Breast epithelium (tissue), 4 donors: Measurements from ENCODE around the gene DDX6. TPM values are rescaled to one million over a fixed set of nuclear protein-coding genes. Genes with fewer than 3 reads are reported as not detected.
A peak's percentile ranks its signal among the peaks of the same experiment; 100 is the strongest.

Source experiments
- DNase-seq, 2 donors: peaks; one replicate each; pipeline ENCODE4 v3.0.0-alpha.2; 2019; ENCODE audit warnings: low spot score in 2 of 2
- H3K27ac ChIP-seq, 2 donors: fragments of 200-600 bp; sonication (generic) in 1 of 2; one replicate each; pipeline ENCODE4 v1.5.1; 2016 to 2019; ENCODE audit warnings: mild to moderate bottlenecking in 1 of 2
- H3K27me3 ChIP-seq, 2 donors: fragments of 200-600 bp; sonication (generic) in 1 of 2; one replicate each; pipeline versions ENCODE4 v1.5.1 to v1.6.0; 2017 to 2019; ENCODE audit warnings: control low read depth in 1 of 2, mild to moderate bottlenecking in 1 of 2
- H3K36me3 ChIP-seq: fragments of 200-600 bp; one replicate; pipeline ENCODE4 v1.5.1; 2019
- H3K4me1 ChIP-seq, 2 donors: fragments of 200-600 bp; sonication (generic); one replicate each; pipeline ENCODE4 v1.5.1; 2016 to 2019; ENCODE audit warnings: control low read depth in 1 of 2
- H3K4me3 ChIP-seq, 3 donors: fragments of 200-600 bp; sonication (generic); 1 replicate in 2 of 3; 2 replicates in 1 of 3; pipeline ENCODE4 v1.5.1; 2016 to 2019; ENCODE audit warnings: mild to moderate bottlenecking in 3 of 3, moderate library complexity in 2 of 3
- H3K9me3 ChIP-seq, 2 donors: fragments of 200-600 bp; sonication (generic) in 1 of 2; one replicate each; pipeline ENCODE4 v1.5.1; 2016 to 2019; ENCODE audit warnings: control low read depth in 1 of 2
- CTCF ChIP-seq, 3 donors: fragments of 450-650 bp; IDR thresholded peaks; one replicate each; pipeline ENCODE4 v1.5.1; 2016 to 2017; ENCODE audit warnings: antibody characterized with exemption in 3 of 3, mild to moderate bottlenecking in 3 of 3, moderate library complexity in 3 of 3
- POLR2A ChIP-seq: fragments of 450-650 bp; IDR thresholded peaks from one replicate; pipeline ENCODE4 v1.6.1; 2016; ENCODE audit warnings: antibody characterized with exemption, mild to moderate bottlenecking, moderate library complexity
- POLR2AphosphoS5 ChIP-seq, 3 donors: sonication (generic); formaldehyde crosslinking; IDR thresholded peaks; one replicate each; pipeline ENCODE4 v1.6.1; 2017; ENCODE audit warnings: antibody characterized with exemption in 3 of 3
- intact Hi-C: fragments of 100-400 bp; cut with DNase I; formaldehyde crosslinking; loops from one replicate; pipeline ENCODE4 v1.15.1; 2023; ENCODE audit warnings: low total_unique reads
- total RNA-seq, 3 donors: library from RNA; depleted of rRNA; stranded (reverse); fragments of >200 nt; gene quantifications; one replicate each; pipeline ENCODE4 v1.1.0, GENCODE V29; 2016

The DDX6 gene
- 100 to 1,000 TPM in 2 of 3 donors, 10 to 100 TPM in 1; 82.6 to 136 (median 125) TPM for total RNA-seq

DNA sequence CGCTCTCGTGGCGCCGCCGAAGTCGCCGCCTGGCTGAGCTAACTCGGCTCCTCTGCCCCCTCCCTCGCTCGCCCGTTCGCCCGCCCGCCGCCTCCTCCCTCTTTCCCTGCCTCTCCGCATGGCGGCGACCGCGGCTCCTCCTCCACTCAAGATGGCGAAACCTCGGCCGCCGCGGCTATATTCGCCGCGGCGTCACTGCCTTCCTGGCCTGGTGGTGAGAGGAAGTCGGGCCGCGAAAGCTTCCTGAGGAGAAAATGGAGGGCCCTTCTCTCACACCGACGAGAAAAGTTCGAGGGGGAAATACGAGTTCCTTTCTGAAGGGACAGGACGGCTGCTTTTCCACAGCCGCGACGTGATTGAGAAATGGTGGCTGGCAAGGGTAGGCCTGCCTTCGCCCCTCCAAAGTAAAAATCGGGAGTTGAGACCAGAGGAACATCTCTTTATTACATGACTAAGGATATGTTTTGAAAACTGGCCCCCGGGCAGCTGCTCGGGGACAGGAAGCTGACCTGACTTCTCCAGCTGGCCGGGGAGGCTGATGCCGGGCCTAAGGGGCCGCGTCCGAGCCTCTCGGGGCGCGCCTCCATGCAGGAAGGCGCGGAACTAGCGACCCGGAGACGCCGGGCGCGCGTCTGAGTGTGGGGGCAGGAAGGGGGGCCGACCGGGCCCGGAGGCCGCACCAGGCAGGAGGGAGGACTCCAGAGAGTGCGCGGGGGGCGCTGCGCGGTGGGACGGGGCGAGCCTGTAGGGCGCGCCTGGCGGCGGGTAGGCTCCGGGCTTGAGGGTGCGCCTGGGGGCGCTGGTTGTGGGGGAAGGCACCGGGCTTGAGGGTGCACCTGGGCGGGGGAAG lies at the start of gene DDX6:
Gene DDX6, minus strand, starts transcription at position 54 of the 850 bp plus-strand sequence. CDS start 4,913 bp downstream, outside the sequence.
- TF ChIP-seq POLR2AphosphoS5 (IDR thresholded peaks at IDR 0.05) = peak; percentile 67 to 92 (median 79)
- TF ChIP-seq CTCF (IDR thresholded peaks at IDR 0.05) = peak; percentile 28 to 46 (median 31)
- peak; percentile 97 for TF ChIP-seq POLR2A
- intact Hi-C loops = no loop called here
- H3K4me3 ChIP-seq = peak within 1 kb of the TSS; percentile 86 to 97 (median 87)

DNA sequence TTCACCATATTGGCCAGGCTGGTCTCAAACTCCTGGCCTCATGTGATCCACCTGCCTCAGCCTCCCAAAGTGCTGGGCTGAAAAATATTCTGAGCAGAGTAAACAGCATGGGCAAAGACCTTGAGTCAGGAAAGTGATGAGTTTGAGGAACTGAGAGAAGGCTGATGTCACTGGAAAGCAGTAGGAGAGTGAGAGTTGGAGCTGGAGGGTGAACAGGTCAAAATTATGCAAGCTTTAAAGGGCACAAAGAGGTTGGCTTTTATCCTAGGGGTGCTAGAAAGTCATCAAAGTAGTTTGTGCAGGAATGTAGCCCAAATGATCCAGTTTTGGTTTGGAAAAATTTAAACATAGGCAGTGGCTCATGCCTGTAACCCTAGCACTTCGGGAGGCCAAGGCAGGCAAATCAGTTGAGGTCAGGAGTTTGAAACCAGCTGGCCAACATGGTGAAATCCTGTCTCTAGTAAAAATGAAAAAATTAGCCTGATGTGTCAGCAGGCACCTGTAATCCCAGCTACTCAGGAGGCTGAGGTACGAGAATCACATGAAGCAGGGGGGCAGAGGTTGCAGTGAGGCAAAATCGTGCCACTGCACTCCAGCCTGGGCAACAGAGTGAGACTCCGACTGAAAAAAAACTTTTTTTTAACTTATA lies 48.1 kb upstream of the DDX6 start:
- intact Hi-C loops = no loop called here
- no peaks in the 10 kb centered on the region for H3K4me1 ChIP-seq
- H3K36me3 ChIP-seq = no peaks in the 10 kb centered on the region

More for the DNA sequence above, at the start of gene DDX6:
- Histone ChIP-seq H3K27me3 (no peaks in the 10 kb centered on the region), H3K27ac (peak within 1 kb of the TSS; percentile 100), H3K9me3 (no peaks in the 10 kb centered on the region), H3K36me3 (no peaks in the 10 kb centered on the region), H3K4me1 (peaks cover 2 to 5% of the 10 kb centered on the region in 2 donors)
- DNase-seq = peak; percentile 91 to 96

DNA sequence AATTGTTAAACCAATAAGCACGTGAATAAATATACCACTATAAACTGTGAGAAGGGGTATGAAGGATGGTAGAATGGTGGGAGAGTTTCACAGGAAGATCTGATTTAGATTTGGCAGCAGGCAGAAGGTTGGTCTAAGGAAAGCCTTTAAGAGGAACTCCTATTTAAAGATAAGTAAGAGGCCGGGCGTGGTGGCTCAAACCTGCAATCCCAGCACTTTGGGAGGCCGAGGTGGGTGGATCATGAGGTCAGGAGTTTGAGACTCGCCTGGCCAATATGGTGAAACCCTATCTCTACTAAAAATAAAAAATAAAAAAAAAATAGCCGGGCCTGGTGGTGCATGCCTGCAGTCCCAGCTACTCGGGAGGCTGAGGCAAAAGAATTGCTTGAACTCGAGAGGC lies 46.9 kb upstream of the DDX6 start:
- H3K36me3 ChIP-seq = no peaks in the 10 kb centered on the region
- H3K27ac ChIP-seq = no peak overlapping the region
- no peaks in the 10 kb centered on the region for H3K9me3 ChIP-seq
- H3K27me3 ChIP-seq = no peaks in the 10 kb centered on the region
- H3K4me3 ChIP-seq = no peak overlapping the region
- no peak for DNase-seq
- no peaks in the 10 kb centered on the region for H3K4me1 ChIP-seq
- TF ChIP-seq CTCF (IDR thresholded peaks at IDR 0.05) (no peak), POLR2AphosphoS5 (IDR thresholded peaks at IDR 0.05) (no peak), POLR2A (no peak)
- intact Hi-C loops = no loop called here

More for the DNA sequence above, 48.1 kb upstream of the DDX6 start:
- Histone ChIP-seq H3K9me3 (no peaks in the 10 kb centered on the region), H3K27me3 (no peaks in the 10 kb centered on the region), H3K27ac (no peak overlapping the region), H3K4me3 (no peak overlapping the region)
- no peak for DNase-seq
- TF ChIP-seq POLR2A (no peak), POLR2AphosphoS5 (IDR thresholded peaks at IDR 0.05) (no peak), CTCF (IDR thresholded peaks at IDR 0.05) (no peak)

GRCh38 chr11:118834427-118835028 lies 43.6 kb upstream of the DDX6 start:
- no peak for DNase-seq
- intact Hi-C loops = no loop called here

More at GRCh38 chr11:118834427-118835028, 43.6 kb upstream of the DDX6 start:
- H3K4me1 ChIP-seq = no peaks in the 10 kb centered on the region
- no peaks in the 10 kb centered on the region for H3K27me3 ChIP-seq
- no peak for TF ChIP-seq POLR2AphosphoS5 (IDR thresholded peaks at IDR 0.05)
- TF ChIP-seq CTCF (IDR thresholded peaks at IDR 0.05) = no peak
- TF ChIP-seq POLR2A = no peak
- no peak overlapping the region for H3K27ac ChIP-seq
- H3K36me3 ChIP-seq = no peaks in the 10 kb centered on the region
- H3K4me3 ChIP-seq = no peak overlapping the region
- H3K9me3 ChIP-seq = no peaks in the 10 kb centered on the region
